ENCODE measurements around the gene RNF13. TPM values are rescaled to one million over a fixed set of nuclear protein-coding genes. Genes with fewer than 3 reads are reported as not detected.
"Not testable (repeated sequence)": the region's sequence is repeated elsewhere in the genome, so short reads cannot be mapped to it uniquely, and the experiment has no call there.

The RNF13 gene
- total and polyA plus RNA-seq, 2 donors (not counting 1 experiment from before 2014, with no cell fraction given): 38.0 to 86.5 TPM

DNA sequence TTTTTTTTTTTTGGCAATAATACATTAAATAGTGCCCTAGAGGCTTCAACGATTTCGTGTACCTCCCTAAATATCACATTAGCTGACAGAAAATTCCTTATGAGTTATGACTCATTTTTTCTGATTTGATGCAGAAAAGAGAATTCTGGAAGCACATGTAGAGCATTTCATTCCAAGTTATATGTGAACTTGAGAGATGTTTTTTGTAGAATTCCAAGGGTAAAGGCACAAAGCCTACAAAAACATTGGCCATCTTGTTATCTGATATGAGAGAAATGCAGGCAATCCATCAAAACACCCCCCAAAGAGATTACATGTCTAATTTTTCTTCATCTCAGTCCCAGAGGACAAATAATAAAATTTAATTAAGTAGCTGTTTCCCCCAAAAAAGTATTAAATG, 164.4 kb downstream of the RNF13 start:
- no peaks in the 10 kb centered on the region for H3K79me2 ChIP-seq (ENCODE audit: control insufficient read depth, insufficient read depth, low read length)
- TF ChIP-seq CTCF (IDR thresholded peaks at IDR 0.05) (no peak), EZH2 (IDR thresholded peaks at IDR 0.05; ENCODE audit: borderline replicate concordance, insufficient read depth, low read depth, low read length, poor library complexity, severe bottlenecking) (no peak)
- no peaks in the 10 kb centered on the region for H3K9me3 ChIP-seq (ENCODE audit: control extremely low read depth in 1 of 3, control insufficient read depth in 2 of 3, insufficient read depth in 1 of 3, low read length in 2 of 3)
- H3K36me3 ChIP-seq (replicated peaks in 1 of 2; ENCODE audit: control extremely low read depth in 1 of 2, control insufficient read depth in 1 of 2, extremely low read depth in 1 of 2, insufficient read depth in 2 of 2, low read length in 1 of 2): no peaks in the 10 kb centered on the region
- Mint-ChIP-seq H3K4me3 (no peak overlapping the region), H3K27ac (no peak overlapping the region), H3K9me3 (ENCODE audit: insufficient read depth) (no peaks in the 10 kb centered on the region), H3K27me3 (peaks cover 19% of the 10 kb centered on the region), H3K4me1 (no peaks in the 10 kb centered on the region)
- H4K20me1 ChIP-seq (ENCODE audit: control insufficient read depth, insufficient read depth, low read length, poor library complexity, severe bottlenecking): no peaks in the 10 kb centered on the region
- H3K27me3 ChIP-seq (replicated peaks in 1 of 4; ENCODE audit: control extremely low read depth in 1 of 4, control insufficient read depth in 3 of 4, insufficient read depth in 4 of 4, low read length in 3 of 4): peaks cover 0 to 11% (median 4%) of the 10 kb centered on the region in 4 experiments
- no peak overlapping the region for H2AFZ ChIP-seq (ENCODE audit: insufficient read depth, low read depth, low read length, poor library complexity, severe bottlenecking)
- H3K4me2 ChIP-seq (replicated peaks; ENCODE audit: low read depth, low read length, poor library complexity, severe bottlenecking): no peak overlapping the region
- WGBS (ENCODE audit: insufficient coverage): no CpG with 5 or more reads among the region's 2 CpGs
- no peak overlapping the region for H3K9ac ChIP-seq (ENCODE audit: low read length)
- CTCF ChIA-PET: interaction anchor here (0.6 to 1.6 kb wide), 4 partner anchors 10 to 112 kb away, joined by 3 to 9 read pairs (median 3); no protein-coding TSS in a partner anchor
- H3K4me3 ChIP-seq (ENCODE audit: control extremely low read depth in 1 of 5, extremely low read depth in 1 of 5, insufficient read depth in 1 of 5, low read depth in 2 of 5, low read length in 4 of 5): no peak overlapping the region
- no peak overlapping the region for H3K27ac ChIP-seq (ENCODE audit: low read length in 2 of 2)
- intact Hi-C loops (cut with micrococcal nuclease): loop anchor here (10.0 kb wide), 1 partner anchor 1407 kb away; the partner anchor contains the start of gene P2RY12
- DNase-seq: no peak
- no peak for ATAC-seq (ENCODE audit: low read depth)
- POLR2A ChIA-PET: no interaction called here
- H3K4me1 ChIP-seq (ENCODE audit: control insufficient read depth in 2 of 2, insufficient read depth in 2 of 2, low read length in 2 of 2): no peaks in the 10 kb centered on the region

- H4K20me1 ChIP-seq (ENCODE audit: control insufficient read depth, insufficient read depth, low read length, poor library complexity, severe bottlenecking); H3K27me3 ChIP-seq (replicated peaks in 1 of 4; ENCODE audit: control extremely low read depth in 1 of 4, control insufficient read depth in 3 of 4, insufficient read depth in 4 of 4, low read length in 3 of 4); H3K9ac ChIP-seq (ENCODE audit: low read length); H3K9me3 Mint-ChIP-seq (ENCODE audit: insufficient read depth); H3K4me3 Mint-ChIP-seq; H3K4me3 ChIP-seq (ENCODE audit: control extremely low read depth in 1 of 5, extremely low read depth in 1 of 5, insufficient read depth in 1 of 5, low read depth in 2 of 5, low read length in 4 of 5); POLR2A ChIA-PET; DNase-seq; H3K4me1 ChIP-seq (ENCODE audit: control insufficient read depth in 2 of 2, insufficient read depth in 2 of 2, low read length in 2 of 2); H3K4me1 Mint-ChIP-seq; intact Hi-C loops (cut with micrococcal nuclease); H3K36me3 ChIP-seq (replicated peaks in 1 of 2; ENCODE audit: control extremely low read depth in 1 of 2, control insufficient read depth in 1 of 2, extremely low read depth in 1 of 2, insufficient read depth in 2 of 2, low read length in 1 of 2); H3K79me2 ChIP-seq (ENCODE audit: control insufficient read depth, insufficient read depth, low read length); H3K4me2 ChIP-seq (replicated peaks; ENCODE audit: low read depth, low read length, poor library complexity, severe bottlenecking); H3K27ac ChIP-seq (ENCODE audit: low read length in 2 of 2); H3K27ac Mint-ChIP-seq; H3K9me3 ChIP-seq (ENCODE audit: control extremely low read depth in 1 of 3, control insufficient read depth in 2 of 3, insufficient read depth in 1 of 3, low read length in 2 of 3); H2AFZ ChIP-seq (ENCODE audit: insufficient read depth, low read depth, low read length, poor library complexity, severe bottlenecking): not testable (repeated sequence)
- CTCF ChIA-PET: interaction anchor here (0.7 kb wide), 1 partner anchor 798 kb away, joined by 3 read pairs; no protein-coding TSS in a partner anchor
- ATAC-seq (ENCODE audit: low read depth): peak; percentile 47
- peaks cover 15% of the 10 kb centered on the region for H3K27me3 Mint-ChIP-seq
- no CpG with 5 or more reads among the region's 10 CpGs for WGBS (ENCODE audit: insufficient coverage)
Observed at GRCh38 chr3:149981979-149982378, 169.0 kb downstream of the RNF13 start.

GRCh38 chr3:149983053-149983452, 170.0 kb downstream of the RNF13 start:
- H3K27ac ChIP-seq (ENCODE audit: low read length in 2 of 2); DNase-seq; POLR2A ChIA-PET; H3K4me2 ChIP-seq (replicated peaks; ENCODE audit: low read depth, low read length, poor library complexity, severe bottlenecking); H3K4me3 ChIP-seq (ENCODE audit: control extremely low read depth in 1 of 5, extremely low read depth in 1 of 5, insufficient read depth in 1 of 5, low read depth in 2 of 5, low read length in 4 of 5); H3K36me3 ChIP-seq (replicated peaks in 1 of 2; ENCODE audit: control extremely low read depth in 1 of 2, control insufficient read depth in 1 of 2, extremely low read depth in 1 of 2, insufficient read depth in 2 of 2, low read length in 1 of 2); H3K27ac Mint-ChIP-seq; H3K4me3 Mint-ChIP-seq; H2AFZ ChIP-seq (ENCODE audit: insufficient read depth, low read depth, low read length, poor library complexity, severe bottlenecking); H3K4me1 Mint-ChIP-seq; H3K9me3 ChIP-seq (ENCODE audit: control extremely low read depth in 1 of 3, control insufficient read depth in 2 of 3, insufficient read depth in 1 of 3, low read length in 2 of 3); H4K20me1 ChIP-seq (ENCODE audit: control insufficient read depth, insufficient read depth, low read length, poor library complexity, severe bottlenecking); H3K9me3 Mint-ChIP-seq (ENCODE audit: insufficient read depth); H3K27me3 ChIP-seq (replicated peaks in 1 of 4; ENCODE audit: control extremely low read depth in 1 of 4, control insufficient read depth in 3 of 4, insufficient read depth in 4 of 4, low read length in 3 of 4); H3K4me1 ChIP-seq (ENCODE audit: control insufficient read depth in 2 of 2, insufficient read depth in 2 of 2, low read length in 2 of 2); H3K79me2 ChIP-seq (ENCODE audit: control insufficient read depth, insufficient read depth, low read length); H3K9ac ChIP-seq (ENCODE audit: low read length); intact Hi-C loops (cut with micrococcal nuclease): not testable (repeated sequence)
- ATAC-seq (ENCODE audit: low read depth): peak; percentile 33
- 94% methylated on average over 21 of the region's 32 CpGs for WGBS (ENCODE audit: insufficient coverage)
- CTCF ChIA-PET: interaction anchor here (1.5 kb wide), 1 partner anchor 16 kb away, joined by 6 read pairs; no protein-coding TSS in a partner anchor
- peaks cover 15% of the 10 kb centered on the region for H3K27me3 Mint-ChIP-seq
